A673 (cell line): ENCODE data around the gene HPS3. TPM values are rescaled to one million over a fixed set of nuclear protein-coding genes. Genes with fewer than 3 reads are reported as not detected.
A peak's percentile ranks its signal among the peaks of the same experiment; 100 is the strongest.

Experiments
- BruUV-seq: library from RNA; stranded (reverse); fragments of 400-500 nt; replicated peaks from 2 replicates; lab custom pipeline; 2021; lab: Mats Ljungman, UMichigan
- CTCF ChIA-PET: fragments of 300-600 bp; sonication (Branson Sonifier 250); formaldehyde crosslinking; loops from one replicate; lab custom pipeline; 2022; ENCODE audit warnings: antibody characterized with exemption; lab: Charles Lee
- POLR2A ChIA-PET: fragments of 300-600 bp; sonication (Branson Sonifier 250); formaldehyde crosslinking; loops from one replicate; lab custom pipeline; 2022; ENCODE audit warnings: antibody characterized with exemption; ENCODE audit not compliant: low non-redundant PET; lab: Charles Lee
- DNase-seq: peaks from one replicate; pipeline ENCODE4 v3.0.0-alpha.2; 2015; ENCODE audit warnings: low spot score
- H3K27ac ChIP-seq: fragments of 200-600 bp; sonication (generic); 2 replicates; pipeline ENCODE4 v1.5.1; 2016; ENCODE audit warnings: mixed run types, low read depth, mild to moderate bottlenecking, mixed read lengths, antibody characterized with exemption, low read length; ENCODE audit not compliant: poor library complexity, severe bottlenecking
- H3K27me3 ChIP-seq: fragments of 200-600 bp; sonication (generic); replicated peaks from 2 replicates; pipeline ENCODE4 v1.6.1; 2017; ENCODE audit warnings: mixed run types, low read depth, mild to moderate bottlenecking, mixed read lengths, antibody characterized with exemption, low read length; ENCODE audit not compliant: insufficient read depth, poor library complexity
- H3K36me3 ChIP-seq: fragments of 200-600 bp; sonication (generic); 2 replicates; pipeline ENCODE4 v1.6.1; 2016; ENCODE audit warnings: mixed run types, mild to moderate bottlenecking, mixed read lengths, antibody characterized with exemption, low read length; ENCODE audit not compliant: insufficient read depth, poor library complexity, severe bottlenecking
- H3K4me1 ChIP-seq: fragments of 200-600 bp; sonication (generic); 2 replicates; pipeline ENCODE4 v1.6.1; 2017; ENCODE audit warnings: mixed run types, mild to moderate bottlenecking, mixed read lengths, antibody characterized with exemption, low read length; ENCODE audit not compliant: insufficient read depth, poor library complexity, severe bottlenecking
- H3K4me3 ChIP-seq: fragments of 200-600 bp; sonication (generic); 2 replicates; pipeline ENCODE4 v1.5.1; 2016; ENCODE audit warnings: low read depth, mixed run types, mild to moderate bottlenecking, mixed read lengths, low read length; ENCODE audit not compliant: poor library complexity, severe bottlenecking
- H3K9me3 ChIP-seq: fragments of 200-600 bp; sonication (generic); 2 replicates; pipeline ENCODE4 v1.6.1; 2016; ENCODE audit warnings: mixed run types, low read depth, mild to moderate bottlenecking, mixed read lengths, antibody characterized with exemption, low read length; ENCODE audit not compliant: poor library complexity, severe bottlenecking
- CTCF ChIP-seq: fragments of 300-800, 200-600 bp; sonication (generic); conservative IDR thresholded peaks from 2 replicates; pipeline ENCODE4 v1.5.1; 2017; ENCODE audit warnings: low read depth, mild to moderate bottlenecking, antibody characterized with exemption, low read length, moderate library complexity, mixed read lengths
- EZH2 ChIP-seq: fragments of 200-600 bp; sonication (generic); IDR thresholded peaks from 2 replicates; pipeline ENCODE4 v1.6.1; 2017; ENCODE audit warnings: borderline replicate concordance, low read depth, mild to moderate bottlenecking, mixed read lengths, antibody characterized with exemption, low read length; ENCODE audit not compliant: poor library complexity, severe bottlenecking
- intact Hi-C: fragments of 100-400 bp; cut with micrococcal nuclease; formaldehyde crosslinking; loops from one replicate; pipeline ENCODE4 v1.10.0; 2022; ENCODE audit not compliant: unreplicated experiment
- total RNA-seq: library from RNA; stranded (reverse); gene quantifications from 2 replicates; pipeline ENCODE4 v1.2.3, GENCODE V29; 2021

Gene HPS3
- total RNA-seq, 1 experiment from 2014 or later = 12.6 TPM

- POLR2A ChIA-PET = no interaction called here
- no TSS peak for BruUV-seq
Measured at GRCh38 chr3:149150436-149150835, 21.0 kb downstream of the HPS3 start.

GRCh38 chr3:149151843-149152242 lies 22.4 kb downstream of the HPS3 start:
- BruUV-seq = no TSS peak
- H3K9me3 ChIP-seq = no peaks in the 10 kb centered on the region

More at GRCh38 chr3:149150436-149150835, 21.0 kb downstream of the HPS3 start:
- DNase-seq = no peak
- no peaks in the 10 kb centered on the region for H3K9me3 ChIP-seq
- H3K4me3 ChIP-seq = no peak overlapping the region
- H3K36me3 ChIP-seq = no peaks in the 10 kb centered on the region
- H3K27ac ChIP-seq = no peak overlapping the region
- no peak for TF ChIP-seq CTCF
- no peak for TF ChIP-seq EZH2
- no peaks in the 10 kb centered on the region for H3K4me1 ChIP-seq
- H3K27me3 ChIP-seq = no peaks in the 10 kb centered on the region
- intact Hi-C loops = no loop called here
- CTCF ChIA-PET = no interaction called here

DNA sequence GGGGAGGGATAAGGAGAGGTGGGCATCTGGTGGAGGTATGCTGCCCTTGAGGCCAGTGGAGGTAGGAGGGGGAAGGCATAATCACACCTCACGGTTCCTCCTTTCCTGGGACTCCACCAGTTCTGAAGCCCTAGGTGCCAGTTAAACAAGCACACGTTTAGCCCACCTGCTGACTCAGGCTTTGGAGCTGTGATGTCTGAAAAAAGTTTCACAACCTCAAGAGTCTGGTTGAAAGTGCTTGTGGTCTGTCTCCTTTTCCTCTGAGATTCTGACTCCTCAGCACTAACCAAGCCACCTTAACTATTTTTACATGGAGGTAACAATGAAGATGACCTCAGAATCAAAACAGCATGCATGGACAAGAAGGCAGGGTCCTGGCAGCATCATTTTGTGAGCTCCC lies 23.0 kb downstream of the HPS3 start:
- intact Hi-C loops = no loop called here
- H3K36me3 ChIP-seq = no peaks in the 10 kb centered on the region
- no peak overlapping the region for H3K4me3 ChIP-seq
- H3K4me1 ChIP-seq = no peaks in the 10 kb centered on the region
- CTCF ChIA-PET = no interaction called here
- H3K27me3 ChIP-seq = no peaks in the 10 kb centered on the region
- no peak for TF ChIP-seq EZH2
- no peak for TF ChIP-seq CTCF
- no TSS peak for BruUV-seq
- H3K9me3 ChIP-seq = no peaks in the 10 kb centered on the region
- H3K27ac ChIP-seq = no peak overlapping the region
- no peak for DNase-seq
- POLR2A ChIA-PET = no interaction called here

More at GRCh38 chr3:149151843-149152242, 22.4 kb downstream of the HPS3 start:
- ChIA-PET POLR2A (no interaction called here), CTCF (no interaction called here)
- Histone ChIP-seq H3K27ac (no peak overlapping the region), H3K27me3 (no peaks in the 10 kb centered on the region), H3K4me1 (no peaks in the 10 kb centered on the region), H3K36me3 (no peaks in the 10 kb centered on the region), H3K4me3 (no peak overlapping the region)
- peak; percentile 29 for DNase-seq
- intact Hi-C loops = no loop called here
- TF ChIP-seq CTCF = no peak
- no peak for TF ChIP-seq EZH2
